HCT116 (cell line): ENCODE data around the gene NEURL1B.

ENCODE experiments used
- ATF3 ChIP-seq: IDR thresholded peaks from 2 replicates; pipeline ENCODE4 v1.6.1; 2012
- CEBPB ChIP-seq: IDR thresholded peaks from 2 replicates; pipeline ENCODE4 v1.6.1; 2012; ENCODE audit warnings: low read depth
- ELF1 ChIP-seq: IDR thresholded peaks from 2 replicates; pipeline ENCODE4 v1.6.1; 2012; ENCODE audit warnings: low read depth, borderline replicate concordance
- FOSL1 ChIP-seq: IDR thresholded peaks from 2 replicates; pipeline ENCODE4 v1.6.1; 2012; ENCODE audit warnings: low read depth
- MAX ChIP-seq: IDR thresholded peaks from 2 replicates; pipeline ENCODE4 v1.6.1; 2012
- POLR2A ChIP-seq: IDR thresholded peaks from 2 replicates; pipeline ENCODE4 v1.7.0; 2011; ENCODE audit warnings: borderline replicate concordance; ENCODE audit not compliant: insufficient read depth, insufficient read length; ENCODE audit errors: extremely low read depth
- POLR2AphosphoS5 ChIP-seq: IDR thresholded peaks from 2 replicates; pipeline ENCODE4 v1.6.1; 2011; ENCODE audit warnings: mild to moderate bottlenecking, low read depth, low read length, moderate library complexity
- YY1 ChIP-seq: IDR thresholded peaks from 2 replicates; pipeline ENCODE4 v1.6.1; 2011; ENCODE audit warnings: low read length, low read depth, moderate library complexity, mild to moderate bottlenecking; ENCODE audit not compliant: insufficient replicate concordance; ENCODE audit errors: extremely low read depth
- ZFX ChIP-seq: fragments of 450-650 bp; IDR thresholded peaks from 2 replicates; pipeline ENCODE4 v1.6.1; 2017
- TF ChIP-seq, protein P1 (sequence below), 3 experiments: fragments of 200-600 bp in 1 of 3; sonication (generic) in 1 of 3; IDR thresholded peaks in 2 of 3; conservative IDR thresholded peaks in 1 of 3; 2 replicates each; pipeline ENCODE4 v1.5.1; 2012 to 2017; ENCODE audit warnings: low read depth in 2 of 3, low read length in 2 of 3, antibody characterized with exemption in 1 of 3, borderline replicate concordance in 1 of 3, control low read depth in 1 of 3, mild to moderate bottlenecking in 1 of 3, mixed read lengths in 1 of 3, mixed run types in 1 of 3, moderate library complexity in 1 of 3; ENCODE audit not compliant: insufficient read depth in 1 of 3

GRCh38 chr5:172612771-172613170, 28.3 kb upstream of the NEURL1B start:
- TF ChIP-seq POLR2AphosphoS5 (no peak), POLR2A (no peak), FOSL1 (no peak), ELF1 (no peak), YY1 (no peak), MAX (no peak), ATF3 (no peak), CEBPB (no peak), ZFX (no peak)
- TF ChIP-seq, protein P1, sequence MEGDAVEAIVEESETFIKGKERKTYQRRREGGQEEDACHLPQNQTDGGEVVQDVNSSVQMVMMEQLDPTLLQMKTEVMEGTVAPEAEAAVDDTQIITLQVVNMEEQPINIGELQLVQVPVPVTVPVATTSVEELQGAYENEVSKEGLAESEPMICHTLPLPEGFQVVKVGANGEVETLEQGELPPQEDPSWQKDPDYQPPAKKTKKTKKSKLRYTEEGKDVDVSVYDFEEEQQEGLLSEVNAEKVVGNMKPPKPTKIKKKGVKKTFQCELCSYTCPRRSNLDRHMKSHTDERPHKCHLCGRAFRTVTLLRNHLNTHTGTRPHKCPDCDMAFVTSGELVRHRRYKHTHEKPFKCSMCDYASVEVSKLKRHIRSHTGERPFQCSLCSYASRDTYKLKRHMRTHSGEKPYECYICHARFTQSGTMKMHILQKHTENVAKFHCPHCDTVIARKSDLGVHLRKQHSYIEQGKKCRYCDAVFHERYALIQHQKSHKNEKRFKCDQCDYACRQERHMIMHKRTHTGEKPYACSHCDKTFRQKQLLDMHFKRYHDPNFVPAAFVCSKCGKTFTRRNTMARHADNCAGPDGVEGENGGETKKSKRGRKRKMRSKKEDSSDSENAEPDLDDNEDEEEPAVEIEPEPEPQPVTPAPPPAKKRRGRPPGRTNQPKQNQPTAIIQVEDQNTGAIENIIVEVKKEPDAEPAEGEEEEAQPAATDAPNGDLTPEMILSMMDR (IDR thresholded peaks at IDR 0.05 in 2 of 3, conservative IDR thresholded peaks at IDR 0.05 in 1 of 3; ENCODE audit: borderline replicate concordance in 1 of 3, insufficient read depth in 1 of 3, low read depth in 2 of 3, low read length in 2 of 3) = no peak
